Type B pancreatic cell (in vitro differentiated cells): ENCODE data around the gene TMEM72. TPM values are rescaled to one million over a fixed set of nuclear protein-coding genes. Genes with fewer than 3 reads are reported as not detected.

Experiments used
- DNase-seq: peaks from one replicate; pipeline ENCODE4 v3.0.0; 2021; ENCODE audit warnings: mixed read lengths; ENCODE audit not compliant: unreplicated experiment; ENCODE audit errors: extremely low spot score
- H3K27ac Mint-ChIP-seq: 2 replicates; pipeline ENCODE4 v1.8.0; 2021; ENCODE audit warnings: mild to moderate bottlenecking, mixed read lengths
- H3K27me3 Mint-ChIP-seq: 2 replicates; pipeline ENCODE4 v1.8.0; 2021; ENCODE audit warnings: mixed read lengths
- H3K36me3 Mint-ChIP-seq: 2 replicates; pipeline ENCODE4 v1.8.0; 2021; ENCODE audit warnings: mixed read lengths
- H3K4me1 Mint-ChIP-seq: one replicate; pipeline ENCODE4 v1.8.0; 2021; ENCODE audit warnings: mixed read lengths; ENCODE audit not compliant: unreplicated experiment
- H3K4me3 Mint-ChIP-seq: 2 replicates; pipeline ENCODE4 v1.8.0; 2021; ENCODE audit warnings: mild to moderate bottlenecking, mixed read lengths
- H3K9me3 Mint-ChIP-seq: 2 replicates; pipeline ENCODE4 v1.8.0; 2021; ENCODE audit warnings: mixed read lengths
- CTCF ChIP-seq: fragments of 200-600 bp; sonication (generic); conservative IDR thresholded peaks from 2 replicates; pipeline ENCODE4 v1.5.0; 2021; ENCODE audit warnings: antibody characterized with exemption, mild to moderate bottlenecking
- long read RNA-seq: library from polyadenylated mRNA; unstranded; transcript quantifications from one replicate; pipeline ENCODE4 v2.0.0, GENCODE V29; 2020
- total RNA-seq: library from RNA; stranded (reverse); gene quantifications from 2 replicates; pipeline ENCODE4 v1.2.1, GENCODE V29; 2021; ENCODE audit warnings: low replicate concordance

TMEM72 gene
- 0.40 and 1.2 TPM in 2 replicates for total RNA-seq
- long read RNA-seq, partial matches to known transcripts: 0 of 1 reads
- long read RNA-seq, other reads (novel, unspliced or antisense): 1 of 1 reads

GRCh38 chr10:44911081-44911540, at the start of gene TMEM72:
Gene TMEM72 (plus strand): TSS chr10:44911337. CDS start chr10:44911513, 176 bp downstream.
- DNase-seq: no peak
- Mint-ChIP-seq H3K27ac (peak within 1 kb of the TSS; percentile 7), H3K4me1 (peaks cover 46% of the 10 kb centered on the region), H3K27me3 (peaks cover 6% of the 10 kb centered on the region), H3K36me3 (no peaks in the 10 kb centered on the region), H3K4me3 (peak within 1 kb of the TSS; percentile 50), H3K9me3 (no peaks in the 10 kb centered on the region)
- TF ChIP-seq CTCF: no peak

- Mint-ChIP-seq H3K4me1 (peaks cover 25% of the 10 kb centered on the region), H3K27ac (no peak overlapping the region), H3K36me3 (no peaks in the 10 kb centered on the region), H3K4me3 (no peak overlapping the region), H3K27me3 (peaks cover 23% of the 10 kb centered on the region), H3K9me3 (no peaks in the 10 kb centered on the region)
- DNase-seq: peak; percentile 43
- TF ChIP-seq CTCF: no peak
Measured at GRCh38 chr10:44862006-44862751, 49.0 kb upstream of the TMEM72 start.

GRCh38 chr10:44862924-44863323, 48.2 kb upstream of the TMEM72 start:
- Mint-ChIP-seq H3K4me3 (peak overlapping the region; percentile 55), H3K4me1 (peaks cover 18% of the 10 kb centered on the region), H3K27me3 (peaks cover 24% of the 10 kb centered on the region), H3K27ac (no peak overlapping the region), H3K9me3 (no peaks in the 10 kb centered on the region), H3K36me3 (no peaks in the 10 kb centered on the region)
- DNase-seq: peak; percentile 32
- no peak for TF ChIP-seq CTCF

- peaks cover 15% of the 10 kb centered on the region for H3K4me1 Mint-ChIP-seq
- no peaks in the 10 kb centered on the region for H3K36me3 Mint-ChIP-seq
- H3K9me3 Mint-ChIP-seq: no peaks in the 10 kb centered on the region
- peak; percentile 65 for DNase-seq
- peak overlapping the region; percentile 92 for H3K27ac Mint-ChIP-seq
- peak; percentile 44 for TF ChIP-seq CTCF
- peaks cover 22% of the 10 kb centered on the region for H3K27me3 Mint-ChIP-seq
- H3K4me3 Mint-ChIP-seq: peak overlapping the region; percentile 91
Measured at GRCh38 chr10:44863344-44864047, 47.6 kb upstream of the TMEM72 start.

GRCh38 chr10:44864051-44864450, 47.1 kb upstream of the TMEM72 start:
- peak; percentile 69 for DNase-seq
- peaks cover 25% of the 10 kb centered on the region for H3K27me3 Mint-ChIP-seq

More at GRCh38 chr10:44864051-44864450, 47.1 kb upstream of the TMEM72 start:
- no peaks in the 10 kb centered on the region for H3K36me3 Mint-ChIP-seq
- peak overlapping the region; percentile 92 for H3K27ac Mint-ChIP-seq
- no peaks in the 10 kb centered on the region for H3K9me3 Mint-ChIP-seq
- no peak for TF ChIP-seq CTCF
- H3K4me1 Mint-ChIP-seq: peaks cover 15% of the 10 kb centered on the region
- H3K4me3 Mint-ChIP-seq: peak overlapping the region; percentile 91
